Esophagus muscularis mucosa (tissue), 4 donors: Measurements from ENCODE around the gene COG7.

Experiments used
- EP300 ChIP-seq: sonication (generic); formaldehyde crosslinking; IDR thresholded peaks from one replicate; pipeline ENCODE4 v1.6.1; 2017; ENCODE audit warnings: antibody characterized with exemption
- POLR2A ChIP-seq: fragments of 450-650 bp; IDR thresholded peaks from one replicate; pipeline ENCODE4 v1.6.1; 2017; ENCODE audit warnings: antibody characterized with exemption, moderate library complexity, mild to moderate bottlenecking, low read depth
- POLR2AphosphoS5 ChIP-seq, 2 donors: sonication (generic); formaldehyde crosslinking; IDR thresholded peaks; one replicate each; pipeline ENCODE4 v1.6.1; 2017; ENCODE audit warnings: antibody characterized with exemption in 2 of 2
- TF ChIP-seq, protein P1 (sequence below), 3 experiments: fragments of 200-600 bp in 2 of 3; fragments of 450-650 bp in 1 of 3; sonication (generic) in 2 of 3; IDR thresholded peaks; one replicate each; pipeline ENCODE4 v1.5.1; 2017 to 2019; ENCODE audit warnings: antibody characterized with exemption in 3 of 3, mild to moderate bottlenecking in 2 of 3, moderate library complexity in 1 of 3

DNA sequence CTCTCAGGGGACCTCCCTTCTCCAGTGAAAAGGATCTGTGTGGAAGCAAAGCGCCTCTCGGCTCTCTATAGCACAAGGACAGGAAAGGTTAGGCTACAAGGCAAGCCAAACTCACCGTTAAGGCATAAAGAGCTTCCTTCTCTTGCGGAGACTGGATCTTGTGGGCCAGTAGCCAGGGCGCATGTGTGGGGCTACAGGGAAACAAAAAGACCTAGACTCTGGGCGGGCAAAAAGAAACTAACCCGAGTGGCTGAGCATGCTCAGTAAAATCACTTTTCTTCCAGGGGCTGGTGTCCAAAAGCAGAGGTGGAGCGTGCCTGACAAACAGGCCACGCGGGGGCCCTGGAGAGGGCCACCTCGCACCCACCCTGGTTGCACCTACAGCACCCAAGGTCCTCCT is 41.2 kb upstream of the COG7 start:
- TF ChIP-seq, protein P1, sequence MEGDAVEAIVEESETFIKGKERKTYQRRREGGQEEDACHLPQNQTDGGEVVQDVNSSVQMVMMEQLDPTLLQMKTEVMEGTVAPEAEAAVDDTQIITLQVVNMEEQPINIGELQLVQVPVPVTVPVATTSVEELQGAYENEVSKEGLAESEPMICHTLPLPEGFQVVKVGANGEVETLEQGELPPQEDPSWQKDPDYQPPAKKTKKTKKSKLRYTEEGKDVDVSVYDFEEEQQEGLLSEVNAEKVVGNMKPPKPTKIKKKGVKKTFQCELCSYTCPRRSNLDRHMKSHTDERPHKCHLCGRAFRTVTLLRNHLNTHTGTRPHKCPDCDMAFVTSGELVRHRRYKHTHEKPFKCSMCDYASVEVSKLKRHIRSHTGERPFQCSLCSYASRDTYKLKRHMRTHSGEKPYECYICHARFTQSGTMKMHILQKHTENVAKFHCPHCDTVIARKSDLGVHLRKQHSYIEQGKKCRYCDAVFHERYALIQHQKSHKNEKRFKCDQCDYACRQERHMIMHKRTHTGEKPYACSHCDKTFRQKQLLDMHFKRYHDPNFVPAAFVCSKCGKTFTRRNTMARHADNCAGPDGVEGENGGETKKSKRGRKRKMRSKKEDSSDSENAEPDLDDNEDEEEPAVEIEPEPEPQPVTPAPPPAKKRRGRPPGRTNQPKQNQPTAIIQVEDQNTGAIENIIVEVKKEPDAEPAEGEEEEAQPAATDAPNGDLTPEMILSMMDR (IDR thresholded peaks at IDR 0.05): no peak
- TF ChIP-seq POLR2AphosphoS5 (IDR thresholded peaks at IDR 0.05) (no peak), POLR2A (no peak), EP300 (no peak)
